HG03558 (cell line): ENCODE measurements around the gene RSPH10B.
"Not testable (repeated sequence)": the region's sequence is repeated elsewhere in the genome, so short reads cannot be mapped to it uniquely, and the experiment has no call there.

Experiments used
- ATAC-seq: cut with Tn5 transposase; IDR thresholded peaks from one replicate; pipeline ENCODE4 v1.9.1; 2021; ENCODE audit warnings: moderate number of reproducible peaks; ENCODE audit not compliant: unreplicated experiment; ENCODE audit errors: extremely low read depth

Gene RSPH10B

GRCh38 chr7:5930290-5930689 lies 40.2 kb downstream of the RSPH10B start:
- not testable (repeated sequence) for ATAC-seq

- ATAC-seq = not testable (repeated sequence)
Observed at GRCh38 chr7:5926263-5926870, 44.1 kb downstream of the RSPH10B start.

- ATAC-seq = not testable (repeated sequence)
Observed at GRCh38 chr7:5924630-5925029, 45.9 kb downstream of the RSPH10B start.

- ATAC-seq = not testable (repeated sequence)
Observed at GRCh38 chr7:5924180-5924579, 46.3 kb downstream of the RSPH10B start.

- not testable (repeated sequence) for ATAC-seq
Observed at GRCh38 chr7:5916529-5916928, 54.0 kb downstream of the RSPH10B start.

- not testable (repeated sequence) for ATAC-seq
Observed at GRCh38 chr7:5908835-5909234, 61.7 kb downstream of the RSPH10B start.

- not testable (repeated sequence) for ATAC-seq
Observed at GRCh38 chr7:5904726-5905125, 65.8 kb downstream of the RSPH10B start.

- not testable (repeated sequence) for ATAC-seq
Observed at GRCh38 chr7:5903002-5903401, 67.5 kb downstream of the RSPH10B start.

GRCh38 chr7:5898480-5899224 lies 71.8 kb downstream of the RSPH10B start, which contains the start of gene CCZ1:
CCZ1 (plus strand) TSS chr7:5898733; CDS start chr7:5898800, 67 bp downstream.
- not testable (repeated sequence) for ATAC-seq

GRCh38 chr7:5897369-5897919 lies 73.0 kb downstream of the RSPH10B start:
- not testable (repeated sequence) for ATAC-seq

- no peak for ATAC-seq
Observed at GRCh38 chr7:5892498-5892897, 78.0 kb downstream of the RSPH10B start.

- ATAC-seq = not testable (repeated sequence)
Observed at GRCh38 chr7:5890244-5890643, 80.2 kb downstream of the RSPH10B start.

- ATAC-seq = not testable (repeated sequence)
Observed at GRCh38 chr7:5888021-5888420, 82.5 kb downstream of the RSPH10B start.

GRCh38 chr7:5884431-5884830 lies 86.1 kb downstream of the RSPH10B start:
- ATAC-seq = not testable (repeated sequence)

GRCh38 chr7:5880106-5880505 lies 90.4 kb downstream of the RSPH10B start:
- not testable (repeated sequence) for ATAC-seq

- ATAC-seq = not testable (repeated sequence)
Observed at GRCh38 chr7:5879591-5879990, 90.9 kb downstream of the RSPH10B start.
